GM12878 (cell line): ENCODE data around the gene PDS5A. TPM values are rescaled to one million over a fixed set of nuclear protein-coding genes. Genes with fewer than 3 reads are reported as not detected.
"Not testable (repeated sequence)": the region's sequence is repeated elsewhere in the genome, so short reads cannot be mapped to it uniquely, and the experiment has no call there.

Experiments
- ATAC-seq: fragments of 200-7000 bp; cut with Tn5 transposase; 3 replicates; pipeline ENCODE4 v1.9.1; 2020; ENCODE audit warnings: mild to moderate bottlenecking, moderate library complexity
- BruUV-seq: library from RNA; stranded (reverse); fragments of 400-500 nt; replicated peaks from 2 replicates; lab custom pipeline; 2021; lab: Mats Ljungman, UMichigan
- CTCF ChIA-PET: fragments of 300-600 bp; sonication (Branson Sonifier 250); formaldehyde crosslinking; extraction: SDS; loops from one replicate; lab custom pipeline; 2021; ENCODE audit warnings: inconsistent platforms; lab: Yijun Ruan, JAX
- POLR2A ChIA-PET: fragments of 350-600 bp; formaldehyde crosslinking; extraction: SDS; loops from one replicate; lab custom pipeline; 2021; ENCODE audit warnings: inconsistent platforms; lab: Charles Lee
- RAD21 ChIA-PET: fragments of 300-600 bp; sonication (Branson Sonifier 250); formaldehyde crosslinking; loops from one replicate; lab custom pipeline; 2023; ENCODE audit warnings: antibody characterized with exemption; ENCODE audit not compliant: unreplicated experiment; lab: Charles Lee
- SMC1A ChIA-PET: fragments of 300-600 bp; sonication (Branson Sonifier 250); formaldehyde crosslinking; loops from one replicate; lab custom pipeline; 2023; ENCODE audit not compliant: unreplicated experiment, uncharacterized antibody; lab: Charles Lee
- DNase-seq: peaks from one replicate; pipeline ENCODE4 v3.0.0-alpha.2; 2011; ENCODE audit warnings: low read depth, low spot score
- FAIRE-seq: peaks from 3 replicates; lab custom pipeline; 2011; peaks lifted over from hg19 to GRCh38; lab: Jason Lieb, UNC
- H2AFZ ChIP-seq: 2 replicates; pipeline ENCODE4 v1.6.0; 2011; ENCODE audit warnings: low read depth, low read length, control low read depth; ENCODE audit not compliant: control insufficient read depth
- H3K27ac ChIP-seq: 2 replicates; pipeline ENCODE4 v1.5.1; 2011; ENCODE audit warnings: control low read depth; ENCODE audit not compliant: control insufficient read depth, insufficient read depth
- H3K27me3 ChIP-seq, 2 experiments: replicated peaks in 1 of 2; 2 replicates each; pipeline versions ENCODE4 v1.6.0 to v1.6.1; 2011; ENCODE audit warnings: low read length in 1 of 2; ENCODE audit not compliant: control insufficient read depth in 2 of 2, insufficient read depth in 2 of 2
- H3K36me3 ChIP-seq, 2 experiments: 2 replicates each; pipeline ENCODE4 v1.5.1; 2011; ENCODE audit warnings: low read length in 1 of 2; ENCODE audit not compliant: control insufficient read depth in 2 of 2, insufficient read depth in 2 of 2
- H3K4me1 ChIP-seq: 2 replicates; pipeline ENCODE4 v1.6.1; 2011; ENCODE audit warnings: mild to moderate bottlenecking, low read length, moderate library complexity, mixed read lengths; ENCODE audit not compliant: control insufficient read depth, insufficient read depth
- H3K4me2 ChIP-seq: 2 replicates; pipeline ENCODE4 v1.6.0; 2011; ENCODE audit warnings: control low read depth; ENCODE audit not compliant: control insufficient read depth, insufficient read depth
- H3K4me3 ChIP-seq: fragments of 200-600 bp; sonication (generic); 2 replicates; pipeline ENCODE4 v1.5.1; 2016
- H3K79me2 ChIP-seq: 2 replicates; pipeline ENCODE4 v1.6.0; 2011; ENCODE audit warnings: low read length; ENCODE audit not compliant: control insufficient read depth, insufficient read depth
- H3K9ac ChIP-seq: 2 replicates; pipeline ENCODE4 v1.8.0; 2011; ENCODE audit warnings: low read length, control low read depth, mixed read lengths; ENCODE audit not compliant: control insufficient read depth, insufficient read depth
- H3K9me3 ChIP-seq: replicated peaks from 3 replicates; pipeline ENCODE4 v1.5.1; 2011; ENCODE audit warnings: mild to moderate bottlenecking, low read length; ENCODE audit not compliant: control insufficient read depth, insufficient read depth
- H4K20me1 ChIP-seq: 2 replicates; pipeline ENCODE4 v1.6.0; 2011; ENCODE audit not compliant: control insufficient read depth, insufficient read depth
- ATF7 ChIP-seq: fragments of 450-650 bp; IDR thresholded peaks from 2 replicates; pipeline ENCODE4 v1.6.1; 2016; ENCODE audit warnings: low read depth, mild to moderate bottlenecking
- BACH1 ChIP-seq: fragments of 450-650 bp; IDR thresholded peaks from 2 replicates; pipeline ENCODE4 v1.6.1; 2017; ENCODE audit warnings: mild to moderate bottlenecking, borderline replicate concordance
- NFYB ChIP-seq: IDR thresholded peaks from 2 replicates; pipeline ENCODE4 v1.6.1; 2011; ENCODE audit warnings: low read depth, mild to moderate bottlenecking, low read length, improper control_type of control experiment, moderate library complexity; ENCODE audit not compliant: insufficient read depth
- RUNX3 ChIP-seq: IDR thresholded peaks from 2 replicates; pipeline ENCODE4 v1.6.1; 2012; ENCODE audit warnings: low read length, inconsistent platforms
- SMARCA5 ChIP-seq: fragments of 450-650 bp; IDR thresholded peaks from 2 replicates; pipeline ENCODE4 v1.6.1; 2017; ENCODE audit warnings: mild to moderate bottlenecking
- TARDBP ChIP-seq: IDR thresholded peaks from 2 replicates; pipeline ENCODE4 v1.6.1; 2016; ENCODE audit warnings: borderline replicate concordance
- ZSCAN29 ChIP-seq: fragments of 450-650 bp; IDR thresholded peaks from 2 replicates; pipeline ENCODE4 v1.6.1; 2017; ENCODE audit warnings: mild to moderate bottlenecking, moderate library complexity
- WGBS: methylation state at CpG from one replicate; pipeline ENCODE4 v1.1.6; 2016; ENCODE audit warnings: low lambda C conversion rate; ENCODE audit not compliant: insufficient replicate concordance, insufficient coverage; ENCODE audit errors: missing lambda C conversion rate; 5-methylcytosine and 5-hydroxymethylcytosine counted together
- in situ Hi-C: fragments of 300-500 bp; cut with MboI; formaldehyde crosslinking; loops from 9 replicates; pipeline ENCODE4 v1.14.3; 2018; ENCODE audit warnings: mixed read lengths
- intact Hi-C: fragments of 100-400 bp; cut with micrococcal nuclease; formaldehyde crosslinking; loops from one replicate; pipeline ENCODE4 v1.14.2; 2022; ENCODE audit not compliant: unreplicated experiment
- polyA plus RNA-seq, 11 experiments: library from polyadenylated mRNA; depleted of rRNA in 4 of 11; unstranded in 6 of 11; stranded (reverse) in 5 of 11; fragments of >200 nt; fragmentation: Nextera tagmentation in 4 of 11; fragmentation: Illumina TruSeq in 1 of 11; extraction: Ambion mirVana in 4 of 11; extraction: Trizol in 1 of 11; gene quantifications; 1 replicate in 1 of 11; 2 replicates in 10 of 11; pipeline versions ENCODE4 v1.2.1 to v1.2.3, GENCODE V29; 2011 to 2016; ENCODE audit warnings: inconsistent platforms in 2 of 11, missing spikeins in 2 of 11, low read depth in 1 of 11
- total RNA-seq, 4 experiments: library from RNA; depleted of rRNA in 3 of 4; stranded (reverse); fragments of >200 nt in 3 of 4; fragmentation: Illumina TruSeq in 1 of 4; extraction: Trizol in 1 of 4; gene quantifications; 2 replicates each; pipeline versions ENCODE4 v1.2.1 to v1.2.3, GENCODE V29; 2013 to 2021

PDS5A gene
- total and polyA plus RNA-seq, 10 of the 15 experiments (the other 5 are each of a cell fraction or from before 2014, with no cell fraction given), result 13.7 to 69.7 (median 52.3) TPM

- TF ChIP-seq NFYB (no peak), SMARCA5 (peak; percentile 99), TARDBP (no peak), ZSCAN29 (0 out of 2 replicates have a peak, but pooled peaks have one; percentile 62), RUNX3 (no peak; the same call in 1 of the 2 replicates), BACH1 (peak; percentile 86), ATF7 (no peak)
Observed at GRCh38 chr4:39977489-39978377, at the start of gene PDS5A (continued).

- FAIRE-seq, H4K20me1 ChIP-seq, in situ Hi-C loops, intact Hi-C loops, CTCF ChIA-PET, H3K36me3 ChIP-seq, BruUV-seq, H3K4me1 ChIP-seq, RAD21 ChIA-PET, H3K4me3 ChIP-seq, H2AFZ ChIP-seq, H3K9me3 ChIP-seq, H3K4me2 ChIP-seq, H3K27me3 ChIP-seq, H3K79me2 ChIP-seq, H3K9ac ChIP-seq, H3K27ac ChIP-seq, SMC1A ChIA-PET, DNase-seq, ATAC-seq: not testable (repeated sequence)
- POLR2A ChIA-PET, result interaction anchor here (0.5 to 0.6 kb wide), 2 partner anchors 12 to 16 kb away, joined by 4 to 7 read pairs; no protein-coding TSS in a partner anchor
- WGBS, result 42% methylated on average over 2 of the region's 7 CpGs
Observed at GRCh38 chr4:40024049-40024448, 46.3 kb upstream of the PDS5A start.

- FAIRE-seq, DNase-seq, in situ Hi-C loops, H3K4me1 ChIP-seq, H3K36me3 ChIP-seq, H3K79me2 ChIP-seq, POLR2A ChIA-PET, H3K27ac ChIP-seq, H3K9me3 ChIP-seq, H3K4me2 ChIP-seq, intact Hi-C loops, H3K9ac ChIP-seq, BruUV-seq, H3K4me3 ChIP-seq, H4K20me1 ChIP-seq, ATAC-seq, H2AFZ ChIP-seq, H3K27me3 ChIP-seq: not testable (repeated sequence)
- CTCF ChIA-PET, result interaction anchor here (1.3 kb wide), 1 partner anchor 29 kb away, joined by 3 read pairs; no protein-coding TSS in a partner anchor
- RAD21 ChIA-PET, result interaction anchor here (0.5 kb wide), 1 partner anchor 297 kb away, joined by 3 read pairs; no protein-coding TSS in a partner anchor
- WGBS, result 37% methylated on average over 7 of the region's 7 CpGs
- SMC1A ChIA-PET, result interaction anchor here (1.0 to 1.4 kb wide), 2 partner anchors 10 to 98 kb away, joined by 3 to 4 read pairs; no protein-coding TSS in a partner anchor
Observed at GRCh38 chr4:40021116-40021515, 43.4 kb upstream of the PDS5A start.
